HFFc6 (cell line): ENCODE results near the gene RILP. TPM values are rescaled to one million over a fixed set of nuclear protein-coding genes. Genes with fewer than 3 reads are reported as not detected.

Experiments
- DNase-seq: peaks from one replicate; pipeline ENCODE4 v3.0.0-alpha.2; 2018
- H3K27ac Mint-ChIP-seq: 2 replicates; pipeline ENCODE4 v1.8.0; 2020; ENCODE audit warnings: mild to moderate bottlenecking, mixed read lengths
- H3K27me3 Mint-ChIP-seq: 2 replicates; pipeline ENCODE4 v1.8.0; 2021; ENCODE audit warnings: mild to moderate bottlenecking, moderate library complexity, mixed read lengths; ENCODE audit not compliant: insufficient read depth
- H3K36me3 Mint-ChIP-seq: 2 replicates; pipeline ENCODE4 v1.8.0; 2021; ENCODE audit warnings: low read depth, mixed read lengths
- H3K4me1 Mint-ChIP-seq: 2 replicates; pipeline ENCODE4 v1.8.0; 2020; ENCODE audit warnings: low read depth, mixed read lengths
- H3K4me3 Mint-ChIP-seq: 2 replicates; pipeline ENCODE4 v1.8.0; 2020; ENCODE audit warnings: mild to moderate bottlenecking, moderate library complexity, mixed read lengths
- H3K9me3 Mint-ChIP-seq: 2 replicates; pipeline ENCODE4 v1.8.0; 2020; ENCODE audit warnings: mild to moderate bottlenecking, mixed read lengths
- CTCF ChIP-seq: fragments of 200-600 bp; sonication (generic); IDR thresholded peaks from 2 replicates; pipeline ENCODE4 v1.5.0; 2021; ENCODE audit warnings: antibody characterized with exemption, mild to moderate bottlenecking
- total RNA-seq, 6 experiments: library from RNA; stranded (reverse); fragmentation: NEBNext Ultra II Directional; extraction: Animal tissue kit (Norgen Biotek cat#: 25700); gene quantifications; 2 replicates in 1 of 6; 3 replicates in 5 of 6; pipeline ENCODE4 v1.2.3, GENCODE V29; 2021

RILP gene
- total RNA-seq, 6 experiments from 2014 or later: 4.6 to 6.5 (median 5.0) TPM

GRCh38 chr17:1641065-1641403, 8.6 kb downstream of the RILP start:
- no peak overlapping the region for H3K27ac Mint-ChIP-seq
- H3K36me3 Mint-ChIP-seq: no peaks in the 10 kb centered on the region
- H3K4me3 Mint-ChIP-seq: no peak overlapping the region
- H3K27me3 Mint-ChIP-seq: peaks cover 3% of the 10 kb centered on the region
- no peak; the same call in 1 of the 2 replicates for TF ChIP-seq CTCF
- DNase-seq: no peak
- H3K4me1 Mint-ChIP-seq: peaks cover 11% of the 10 kb centered on the region
- H3K9me3 Mint-ChIP-seq: no peaks in the 10 kb centered on the region

- Mint-ChIP-seq H3K4me3 (no peak overlapping the region), H3K36me3 (no peaks in the 10 kb centered on the region), H3K4me1 (peaks cover 11% of the 10 kb centered on the region), H3K9me3 (no peaks in the 10 kb centered on the region), H3K27me3 (peaks cover 3% of the 10 kb centered on the region), H3K27ac (no peak overlapping the region)
- TF ChIP-seq CTCF: no peak
- DNase-seq: no peak
These were observed 9.2 kb downstream of the RILP start for GRCh38 chr17:1640329-1641064.

GRCh38 chr17:1639549-1640180, 10.0 kb downstream of the RILP start:
- DNase-seq: no peak
- Mint-ChIP-seq H3K27me3 (peaks cover 4% of the 10 kb centered on the region), H3K27ac (no peak overlapping the region), H3K36me3 (no peaks in the 10 kb centered on the region), H3K4me1 (peaks cover 9% of the 10 kb centered on the region), H3K9me3 (no peaks in the 10 kb centered on the region), H3K4me3 (no peak overlapping the region)
- no peak for TF ChIP-seq CTCF

- H3K4me3 Mint-ChIP-seq: no peak overlapping the region
- no peak for DNase-seq
- H3K27me3 Mint-ChIP-seq: peaks cover 7% of the 10 kb centered on the region
- no peaks in the 10 kb centered on the region for H3K36me3 Mint-ChIP-seq
- no peak for TF ChIP-seq CTCF
- no peaks in the 10 kb centered on the region for H3K9me3 Mint-ChIP-seq
- H3K27ac Mint-ChIP-seq: no peak overlapping the region
- H3K4me1 Mint-ChIP-seq: peaks cover under 1% of the 10 kb centered on the region
These were observed 10.9 kb downstream of the RILP start for GRCh38 chr17:1638624-1639300.

GRCh38 chr17:1638171-1638590, 11.5 kb downstream of the RILP start:
- Mint-ChIP-seq H3K4me3 (no peak overlapping the region), H3K36me3 (no peaks in the 10 kb centered on the region), H3K27me3 (peaks cover 7% of the 10 kb centered on the region), H3K9me3 (no peaks in the 10 kb centered on the region), H3K4me1 (no peaks in the 10 kb centered on the region; the same call in 1 of the 2 replicates), H3K27ac (no peak overlapping the region)
- no peak for DNase-seq
- no peak for TF ChIP-seq CTCF
